CD4-positive, alpha-beta T cell treated with Interleukin-17A for 4 hours (primary cell): Measurements from ENCODE around the gene PSTPIP1.

ENCODE experiments used
- DNase-seq: peaks from one replicate; pipeline ENCODE4 v3.0.0-alpha.2; 2020; ENCODE audit warnings: mixed read lengths

The PSTPIP1 gene

DNA sequence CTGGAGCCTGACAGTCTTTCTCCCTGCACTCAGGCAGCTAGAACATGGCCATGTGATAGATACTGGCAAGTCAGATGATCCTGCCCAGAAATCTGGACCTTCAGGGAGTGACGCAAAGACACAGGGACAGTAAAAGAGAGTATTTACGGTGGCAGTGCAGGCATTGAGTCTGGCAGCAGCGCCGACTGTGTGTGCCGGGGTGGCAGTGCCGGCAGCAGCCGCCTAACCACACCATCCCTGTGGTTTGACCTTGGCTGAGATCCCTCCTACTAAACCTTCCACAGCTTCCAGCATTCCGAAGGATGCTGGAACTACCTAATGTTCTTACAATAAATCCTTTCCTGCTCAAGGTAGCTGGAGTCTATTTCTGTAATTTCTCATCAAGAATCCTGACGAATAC, 80.6 kb downstream of the PSTPIP1 start:
- no peak for DNase-seq

GRCh38 chr15:77076323-77076915, 81.5 kb downstream of the PSTPIP1 start:
- no peak for DNase-seq

DNA sequence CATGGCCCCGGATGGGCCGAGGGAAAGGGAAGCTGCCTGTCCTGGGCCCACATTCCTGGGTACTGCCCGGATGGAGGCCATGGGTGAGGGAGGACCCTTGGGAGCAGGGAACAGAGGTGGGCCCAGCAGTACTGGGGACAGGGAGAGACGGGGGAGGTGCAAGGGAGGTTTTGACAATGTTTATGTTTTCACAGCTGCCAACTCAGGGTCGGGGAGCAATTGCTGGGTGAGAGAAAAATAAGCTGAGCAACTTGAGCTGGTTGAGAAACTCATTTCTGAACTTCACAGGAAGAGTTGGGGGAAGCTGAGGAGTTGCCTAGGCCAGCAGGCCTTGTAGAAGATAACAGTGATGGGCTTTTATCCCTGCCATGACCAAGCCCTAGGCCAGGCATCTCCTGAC, 87.0 kb downstream of the PSTPIP1 start:
- DNase-seq, result no peak

GRCh38 chr15:77083381-77084160, 88.6 kb downstream of the PSTPIP1 start:
- DNase-seq, result peak; percentile 75

- no peak for DNase-seq
Observed at GRCh38 chr15:77084436-77084835, 89.5 kb downstream of the PSTPIP1 start.

DNA sequence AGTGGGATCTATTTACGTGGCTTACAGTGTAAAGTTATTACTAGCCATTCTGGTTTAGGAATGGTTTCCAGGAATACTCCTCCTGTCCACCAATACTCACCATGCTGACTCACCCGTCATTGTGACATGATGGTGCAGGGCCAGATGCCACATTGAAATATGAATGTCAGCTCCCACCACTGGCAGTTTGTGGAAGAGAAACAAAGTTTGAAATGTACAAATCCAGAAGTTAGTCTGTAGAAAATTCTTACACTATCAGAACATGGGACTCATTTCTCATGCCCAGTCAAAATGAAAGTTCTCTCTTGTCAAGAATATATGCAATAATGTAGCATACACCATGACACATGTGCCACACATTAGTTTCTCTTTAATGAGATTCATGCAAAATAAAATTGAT, 90.4 kb downstream of the PSTPIP1 start:
- DNase-seq, result no peak
